GM21786 (cell line): ENCODE data around the gene UNC5C.

Source experiments
- ATAC-seq: cut with Tn5 transposase; IDR thresholded peaks from one replicate; pipeline ENCODE4 v1.9.1; 2021; ENCODE audit not compliant: unreplicated experiment

UNC5C gene

DNA sequence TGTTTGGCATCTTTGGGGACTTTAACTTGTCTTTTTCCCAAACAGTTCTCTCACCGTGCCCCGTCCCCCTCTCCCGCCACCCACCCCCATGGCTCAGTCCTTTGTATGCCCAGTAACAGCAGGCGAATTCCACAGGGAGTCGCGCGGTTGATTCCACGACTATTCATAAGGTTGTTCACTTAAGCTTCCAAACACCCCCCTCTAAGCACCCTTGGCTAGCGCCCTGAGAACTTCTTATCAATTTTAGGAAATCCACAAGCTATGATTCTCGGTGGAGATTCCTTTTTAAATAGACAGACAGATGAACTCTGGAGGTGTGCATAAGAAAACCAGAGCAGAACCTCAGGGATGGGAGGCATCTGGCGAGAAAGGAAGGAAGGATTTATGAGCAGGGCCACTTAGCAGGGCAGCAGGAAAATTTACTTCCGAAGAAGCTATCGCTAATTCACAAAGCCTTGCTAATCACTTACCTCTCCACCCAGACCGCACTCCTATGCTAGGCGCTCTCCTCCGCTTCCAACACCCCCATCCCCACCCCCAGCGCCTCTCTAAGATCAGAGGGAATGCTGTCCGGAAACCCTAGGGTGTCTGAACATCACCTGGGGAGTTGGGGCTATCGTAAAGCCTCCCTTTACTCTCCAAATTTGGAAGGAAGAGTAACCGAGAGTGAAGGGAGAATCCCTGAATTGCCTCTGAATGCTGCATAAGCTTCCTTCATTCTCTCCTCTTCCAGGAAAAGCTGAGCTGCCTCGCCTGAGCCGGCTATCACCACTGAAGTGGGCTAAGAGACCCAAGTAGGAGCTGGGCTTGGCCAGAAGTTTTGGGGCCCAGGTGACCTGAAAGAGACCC, 1.7 kb downstream of the UNC5C start:
- ATAC-seq, result no peak

DNA sequence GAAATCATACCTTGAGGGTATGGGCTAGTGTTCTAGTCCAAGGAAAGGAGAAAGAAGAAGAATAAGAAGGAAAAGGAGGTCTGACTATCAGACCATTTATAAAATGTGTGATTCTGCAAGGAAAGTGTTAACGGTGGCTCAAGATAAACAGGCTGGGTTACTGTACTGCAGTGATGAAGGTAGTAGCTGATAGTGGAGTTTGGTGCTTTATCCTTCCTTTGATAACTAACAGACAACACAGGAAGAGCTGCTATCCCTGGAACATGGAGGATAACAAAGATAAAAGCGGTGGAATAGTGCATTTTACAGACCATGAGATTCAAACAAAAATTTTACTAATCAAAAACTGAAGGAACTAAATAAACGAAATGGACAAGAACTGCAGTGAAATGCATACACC, 2.6 kb downstream of the UNC5C start:
- no peak for ATAC-seq

GRCh38 chr4:95545546-95545945, 3.2 kb downstream of the UNC5C start:
- no peak for ATAC-seq

DNA sequence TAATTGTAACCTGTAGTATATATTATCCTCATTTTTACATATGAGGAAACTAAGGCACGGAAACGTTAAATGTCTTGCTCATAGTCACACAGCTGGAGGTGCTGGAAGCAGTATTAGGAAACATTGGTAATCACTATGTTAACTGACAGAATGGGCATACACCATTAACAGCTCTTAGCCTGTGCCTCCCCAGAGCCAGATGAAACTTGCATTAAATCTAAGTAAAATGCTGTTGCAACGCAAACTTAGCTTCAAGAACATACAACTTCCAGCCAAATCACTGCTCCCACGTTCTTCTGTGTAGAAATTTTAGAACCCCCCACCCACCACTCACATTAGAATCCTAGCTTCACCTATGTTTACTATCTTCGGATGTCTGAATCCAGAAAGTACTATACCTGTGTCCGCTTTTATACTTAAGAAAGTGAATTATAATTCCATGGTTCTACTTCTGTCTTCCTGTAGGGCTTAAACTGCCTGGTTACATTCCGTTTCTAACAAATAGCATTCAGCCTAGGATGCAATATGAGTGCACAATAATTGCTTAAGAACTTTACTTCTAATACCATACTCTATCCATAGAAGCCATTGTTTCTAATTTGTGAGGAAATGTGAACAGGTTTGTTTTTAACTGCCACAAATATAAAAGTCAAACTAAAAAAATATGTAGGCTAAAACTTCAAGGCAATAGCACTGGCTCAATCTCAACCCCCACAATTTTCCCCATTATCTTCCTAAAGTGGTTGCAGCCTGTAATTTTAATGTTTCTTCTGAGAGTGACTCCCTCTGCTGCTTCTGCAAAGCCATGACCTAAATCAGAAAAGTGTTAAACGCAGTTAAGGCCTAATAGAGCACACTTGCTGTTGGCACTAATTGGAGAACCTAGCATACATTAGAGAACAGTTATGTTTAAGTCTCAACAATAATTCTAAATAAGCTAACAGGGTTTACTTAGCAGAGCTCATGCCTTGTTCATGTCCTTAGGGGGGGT, 4.4 kb downstream of the UNC5C start:
- ATAC-seq, result no peak

GRCh38 chr4:95541889-95542607, 6.7 kb downstream of the UNC5C start:
- no peak for ATAC-seq

DNA sequence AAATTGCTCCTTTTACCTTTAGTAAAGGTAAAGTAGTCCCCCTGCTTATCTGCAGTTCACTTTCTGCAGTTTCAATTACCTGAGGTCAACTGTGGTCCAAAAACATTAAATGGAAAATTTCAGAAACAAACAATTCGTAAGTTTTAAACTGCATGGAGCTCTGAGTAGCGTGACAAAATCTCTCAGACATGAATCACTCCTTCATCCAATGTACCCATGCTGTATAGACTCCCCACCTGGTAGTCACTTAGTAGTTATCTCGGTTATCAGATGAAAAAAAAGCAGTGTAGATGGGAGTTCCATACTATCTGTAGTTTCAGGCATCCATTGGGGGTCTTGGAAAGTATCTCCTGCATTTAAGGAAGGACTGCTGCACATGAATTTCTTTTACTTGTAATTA, 7.7 kb downstream of the UNC5C start:
- no peak for ATAC-seq

DNA sequence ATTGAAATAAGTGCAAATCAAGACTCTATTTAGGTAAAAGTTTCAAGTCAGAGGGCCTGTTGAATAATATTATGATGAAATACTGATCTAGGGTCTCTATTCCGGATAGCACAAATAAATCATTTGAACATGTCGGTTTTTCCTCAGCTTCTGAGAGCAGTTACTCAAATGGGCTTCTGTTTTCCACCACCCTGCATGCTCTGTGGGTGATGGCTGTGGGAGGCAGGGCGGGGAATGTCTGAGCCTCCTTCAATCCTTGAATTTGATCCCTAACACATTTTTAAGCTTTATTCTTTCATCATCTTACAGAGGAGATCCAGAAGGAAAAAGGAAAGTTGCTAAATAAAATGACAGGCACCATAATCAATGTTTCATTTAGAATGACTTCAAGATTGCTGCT, 8.5 kb downstream of the UNC5C start:
- ATAC-seq, result no peak

- ATAC-seq, result no peak
These were observed 9.7 kb downstream of the UNC5C start for GRCh38 chr4:95539106-95539505.

- ATAC-seq, result no peak
These were observed 10.8 kb downstream of the UNC5C start for GRCh38 chr4:95537863-95538488.

DNA sequence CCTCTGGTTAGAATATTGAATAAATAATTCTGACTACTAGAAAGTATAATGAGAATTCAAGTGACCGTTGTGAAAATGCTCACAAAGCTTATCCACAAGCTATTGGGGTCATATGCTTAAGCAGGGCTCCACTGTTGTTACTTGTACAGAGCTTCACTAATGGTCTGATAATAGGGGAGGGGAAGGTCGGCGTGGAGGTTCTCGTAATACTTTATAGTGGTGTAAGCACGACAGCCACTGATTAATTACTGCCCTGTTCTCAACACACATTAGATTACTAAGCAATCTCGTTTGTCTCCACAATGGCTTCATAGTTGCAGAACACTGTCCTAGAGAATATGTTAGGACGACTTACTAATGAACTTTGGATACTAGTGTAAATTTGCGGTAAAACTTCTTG, 11.6 kb downstream of the UNC5C start:
- no peak for ATAC-seq

DNA sequence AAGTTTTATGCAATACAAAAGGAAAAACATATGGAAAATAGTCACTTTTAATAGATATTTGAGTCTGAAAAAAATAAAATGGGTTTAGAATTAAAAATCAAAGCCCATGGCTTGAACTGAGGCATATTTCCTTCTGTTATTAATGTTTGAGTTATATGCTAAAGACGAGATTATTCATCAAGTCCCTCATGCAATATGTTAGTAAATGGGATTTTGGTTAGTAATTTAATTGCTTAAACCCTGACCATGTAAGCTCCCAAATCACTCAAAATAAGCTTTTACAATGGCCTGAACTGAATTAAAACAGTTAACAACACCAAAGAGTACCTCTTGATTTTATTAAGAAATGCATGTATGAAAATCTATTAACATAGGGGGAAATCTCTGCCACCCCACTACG, 12.1 kb downstream of the UNC5C start:
- no peak for ATAC-seq

DNA sequence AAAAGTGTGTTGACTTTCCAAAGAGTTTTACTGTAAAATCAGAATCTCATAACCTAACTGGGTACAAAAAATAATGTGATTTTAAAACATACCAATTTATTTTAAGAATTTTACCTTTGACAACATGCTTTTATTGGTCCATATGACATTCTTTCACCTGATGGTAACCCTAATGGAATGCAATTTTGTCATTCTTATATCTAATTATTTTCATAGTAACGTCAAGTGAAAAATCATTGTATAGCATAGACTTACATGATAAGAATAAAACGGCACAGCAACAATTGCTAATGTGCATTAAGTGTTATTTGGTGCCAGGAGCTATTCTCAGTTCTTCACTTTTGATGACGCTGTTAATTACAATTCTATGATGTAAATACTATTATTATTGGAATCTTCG, 13.6 kb downstream of the UNC5C start:
- no peak for ATAC-seq

DNA sequence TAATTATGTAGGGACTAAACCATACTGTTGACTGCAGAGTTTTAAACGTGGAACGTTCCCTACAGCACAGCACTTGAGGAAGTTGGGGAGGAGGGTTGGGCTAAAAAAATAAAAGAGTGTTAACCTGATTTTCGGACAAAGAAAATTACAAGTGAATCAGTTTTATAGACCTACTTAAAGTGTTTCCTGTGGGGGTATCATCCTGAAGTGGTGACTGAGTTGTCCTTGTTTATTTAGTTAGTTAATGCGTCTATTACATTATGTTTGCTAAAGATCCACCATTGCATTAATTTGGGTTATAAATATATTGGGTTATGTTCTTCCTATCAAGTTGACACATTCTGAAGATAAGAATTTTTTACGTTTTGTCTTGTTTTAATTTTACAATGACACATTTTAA, 14.7 kb downstream of the UNC5C start:
- ATAC-seq, result no peak

DNA sequence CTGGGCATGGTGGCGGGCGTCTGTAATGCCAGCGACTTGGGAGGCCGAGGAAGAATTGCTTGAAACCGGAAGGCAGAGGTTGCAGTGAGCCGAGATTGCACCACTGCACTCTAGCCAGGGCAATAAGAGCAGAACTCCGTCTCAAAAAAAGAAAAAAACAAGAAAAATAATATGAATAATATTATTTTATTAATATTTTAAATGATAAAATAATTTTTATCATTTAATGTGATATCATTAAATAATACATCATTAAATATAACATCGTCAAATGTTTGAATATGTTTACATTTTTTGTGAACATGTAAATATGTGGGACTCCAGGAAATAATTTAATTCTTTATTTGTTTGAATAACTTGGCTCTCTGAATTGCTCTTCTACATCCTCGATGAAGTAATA, 15.5 kb downstream of the UNC5C start:
- ATAC-seq, result no peak

GRCh38 chr4:95532305-95532704, 16.5 kb downstream of the UNC5C start:
- no peak for ATAC-seq

DNA sequence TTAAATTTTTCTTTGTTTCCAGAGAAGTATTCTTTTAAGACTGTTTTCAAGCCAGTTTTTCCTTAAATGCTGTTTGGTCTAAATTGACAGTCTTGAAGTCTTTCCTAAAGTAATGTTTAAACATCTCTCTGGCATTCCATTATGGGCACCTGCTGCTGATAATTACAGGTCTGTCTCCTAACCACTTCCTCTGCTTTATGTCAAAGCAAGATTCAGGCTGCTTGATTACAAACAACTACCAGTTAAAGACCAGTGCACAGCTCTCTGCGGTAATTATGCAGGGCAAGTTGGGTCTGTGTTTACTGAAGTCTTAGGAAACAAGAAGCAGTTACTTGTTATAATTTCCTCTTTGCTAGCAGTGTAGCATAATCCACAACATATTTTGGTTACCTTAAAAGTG, 17.6 kb downstream of the UNC5C start:
- ATAC-seq, result no peak

- ATAC-seq, result no peak
These were observed 18.8 kb downstream of the UNC5C start for GRCh38 chr4:95529946-95530345.

DNA sequence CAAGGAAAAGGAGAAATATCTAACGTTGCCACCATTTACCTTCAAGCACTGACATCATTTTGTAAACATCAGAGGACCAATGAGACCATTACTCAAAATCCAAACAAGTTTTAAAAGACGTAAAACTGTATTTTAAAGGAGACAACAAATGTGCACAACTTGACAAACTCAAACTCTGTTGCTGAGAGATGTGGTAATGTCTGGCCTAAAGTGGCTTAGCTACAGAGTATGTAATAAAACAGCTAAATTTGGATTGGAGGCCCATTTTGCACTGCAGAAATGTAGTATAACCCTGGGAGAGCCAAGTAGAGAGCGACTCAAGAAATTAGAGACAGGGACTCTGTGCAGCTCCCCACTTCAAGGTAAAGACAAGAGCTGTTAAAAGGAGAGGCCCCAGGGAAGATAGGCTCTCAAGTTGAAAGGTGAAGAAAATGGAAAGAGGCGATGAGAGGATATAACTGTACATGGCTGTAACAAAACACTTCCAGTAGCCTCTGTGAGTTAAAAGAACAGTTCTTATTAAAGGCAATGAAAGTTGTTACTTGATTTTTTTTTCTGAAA, 20.3 kb downstream of the UNC5C start:
- ATAC-seq, result no peak

DNA sequence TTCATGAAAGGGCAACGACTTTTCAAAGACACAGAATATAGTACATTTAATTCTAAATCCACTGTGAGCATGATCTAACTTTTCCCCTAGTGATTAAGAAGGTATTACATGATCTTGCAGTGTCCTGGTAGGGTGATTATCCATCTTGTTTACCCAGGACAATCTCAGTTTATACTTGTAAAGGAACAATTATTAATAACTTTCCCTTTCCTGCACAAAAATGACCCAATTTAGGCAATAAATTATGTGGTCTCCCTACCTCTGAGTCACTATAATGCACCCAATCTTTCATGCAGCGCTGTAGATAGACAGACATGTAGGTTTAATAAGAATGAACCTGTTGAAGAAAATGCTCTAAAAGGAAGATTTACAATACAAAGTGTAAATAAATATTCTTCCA, 22.7 kb downstream of the UNC5C start:
- no peak for ATAC-seq

DNA sequence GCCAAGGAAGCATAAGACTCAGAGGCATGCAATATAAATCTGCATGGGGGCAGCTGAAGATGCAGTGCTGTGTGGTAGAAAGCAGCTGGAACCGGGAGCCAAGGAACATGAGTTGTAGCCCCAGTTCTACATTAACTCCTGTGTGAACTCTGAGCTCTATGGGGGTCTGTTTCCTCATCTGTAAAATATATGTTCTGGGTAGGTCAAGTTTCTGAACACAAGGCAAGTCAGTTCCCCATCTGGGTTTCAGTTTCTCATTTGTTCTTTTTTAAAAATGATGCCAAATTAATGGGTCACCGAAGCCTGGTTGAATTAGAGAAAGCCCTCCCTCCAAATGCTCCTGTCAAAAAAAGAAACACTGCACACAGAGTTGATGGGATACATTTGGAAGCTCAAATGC, 24.0 kb downstream of the UNC5C start:
- ATAC-seq, result no peak

DNA sequence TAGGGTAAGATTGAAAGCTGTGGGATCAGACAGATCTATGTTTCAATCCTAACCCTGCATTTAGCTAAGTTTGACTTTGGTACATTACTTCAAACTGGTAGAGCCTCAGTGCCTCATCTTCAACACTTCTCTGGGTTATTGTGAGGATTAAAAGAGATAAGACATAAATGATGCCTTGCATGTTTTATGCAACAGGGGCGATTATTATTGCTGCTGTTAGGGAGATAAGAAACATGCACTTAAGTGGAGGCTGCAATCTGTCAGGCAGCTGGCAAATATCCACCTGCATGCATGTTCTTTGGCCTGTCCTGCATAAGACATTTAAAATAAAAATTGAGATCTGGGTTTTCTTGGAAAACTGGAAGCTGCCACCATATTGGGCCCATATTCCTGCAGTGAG, 24.6 kb downstream of the UNC5C start:
- no peak for ATAC-seq
